GM03348 (cell line): ENCODE results near the gene DNAAF8.
A peak's percentile ranks its signal among the peaks of the same experiment; 100 is the strongest.

Experiments used
- DNase-seq: peaks from one replicate; pipeline ENCODE4 v3.0.0; 2012; ENCODE audit warnings: low spot score

DNAAF8 gene

GRCh38 chr16:4734063-4734729 lies at the start of gene DNAAF8, which contains the start of gene ANKS3:
DNAAF8 (plus strand) TSS chr16:4734537; CDS start chr16:4736515, 1,978 bp downstream.
ANKS3 (minus strand) TSS chr16:4734271; CDS start chr16:4730149, 4,122 bp downstream.
- peak; percentile 99 for DNase-seq

DNA sequence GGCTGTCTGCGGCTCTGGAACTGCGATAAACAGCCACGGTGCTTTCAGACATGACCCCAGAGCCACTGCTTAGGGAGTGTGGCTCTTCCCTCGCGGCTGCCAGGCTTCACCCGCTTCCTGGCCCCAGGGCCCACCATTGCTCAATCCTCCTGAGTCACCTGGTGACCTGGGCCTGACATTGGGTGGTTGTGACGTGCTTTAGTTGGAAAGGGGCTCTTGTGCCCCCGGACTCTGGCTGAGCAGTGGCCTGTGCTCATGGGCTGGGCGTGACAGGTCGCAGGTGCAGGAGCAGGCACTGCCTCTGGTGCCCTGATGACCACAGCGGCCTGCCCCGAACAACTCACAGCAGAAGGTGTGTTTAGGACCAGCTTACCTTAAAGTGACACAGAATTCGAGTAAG lies 49.6 kb upstream of the DNAAF8 start:
- no peak for DNase-seq

DNA sequence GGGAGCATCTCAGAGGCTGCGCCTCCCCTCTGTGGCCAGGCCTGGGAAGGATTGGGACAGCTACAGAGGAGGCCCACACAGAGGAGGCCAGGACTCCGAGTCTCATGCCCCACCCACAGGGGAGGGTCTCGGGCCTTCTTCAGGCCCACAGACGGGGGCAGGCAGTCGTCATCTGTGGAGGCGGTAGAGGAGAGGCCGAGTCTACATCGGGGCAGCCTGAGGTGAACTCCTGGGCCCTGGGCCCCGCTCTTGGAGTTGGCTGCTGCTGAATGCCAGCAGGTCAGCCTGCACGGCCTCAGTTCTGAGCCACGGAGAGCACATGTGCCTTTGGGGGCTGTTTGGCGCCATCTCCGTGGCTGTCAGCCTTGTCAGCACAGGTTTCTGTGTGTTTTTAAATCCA lies 49.0 kb upstream of the DNAAF8 start:
- DNase-seq = no peak

- DNase-seq = no peak
These were observed 48.4 kb upstream of the DNAAF8 start for GRCh38 chr16:4685776-4686496.

DNA sequence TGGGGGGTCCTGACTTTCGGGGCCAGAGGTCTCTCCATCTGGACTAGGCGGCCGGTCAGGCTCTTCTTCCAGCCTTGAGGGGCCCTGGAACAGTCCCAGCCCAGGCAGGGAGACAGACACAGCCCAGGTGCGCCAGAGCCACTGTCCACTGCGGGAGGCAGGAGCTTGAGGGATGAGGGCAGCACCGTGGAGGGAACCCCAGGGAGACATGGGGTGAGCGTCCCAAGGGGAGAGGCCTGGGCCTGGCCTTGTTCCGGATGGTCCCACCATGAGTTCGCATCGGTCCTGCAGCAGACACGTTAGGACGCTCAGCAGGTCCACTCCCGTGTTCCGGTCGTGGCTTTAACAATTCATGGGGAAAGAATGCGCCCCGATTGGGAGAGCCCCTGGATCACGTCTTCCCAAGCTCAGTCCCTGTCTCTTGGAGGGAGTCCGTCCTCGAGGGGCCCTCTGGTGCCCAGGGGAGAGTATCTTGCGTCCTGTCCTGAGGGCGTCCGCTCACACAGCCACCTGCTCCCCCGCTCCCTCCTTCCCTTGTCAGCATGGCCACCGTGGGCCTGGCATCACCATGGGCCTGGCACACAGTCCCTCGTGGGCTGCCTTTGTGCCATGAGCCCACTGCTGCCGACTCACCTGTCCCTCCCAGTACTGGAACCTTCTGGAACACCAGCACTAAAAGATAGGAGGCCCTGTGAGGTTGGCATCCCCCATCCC lies 47.7 kb upstream of the DNAAF8 start:
- DNase-seq = no peak

GRCh38 chr16:4687416-4687815 lies 46.9 kb upstream of the DNAAF8 start:
- no peak for DNase-seq

- DNase-seq = no peak
These were observed 46.2 kb upstream of the DNAAF8 start for GRCh38 chr16:4687946-4688673.

GRCh38 chr16:4688674-4689045 lies 45.7 kb upstream of the DNAAF8 start:
- DNase-seq = no peak

- DNase-seq = no peak
These were observed 45.2 kb upstream of the DNAAF8 start for GRCh38 chr16:4689091-4689671.

DNA sequence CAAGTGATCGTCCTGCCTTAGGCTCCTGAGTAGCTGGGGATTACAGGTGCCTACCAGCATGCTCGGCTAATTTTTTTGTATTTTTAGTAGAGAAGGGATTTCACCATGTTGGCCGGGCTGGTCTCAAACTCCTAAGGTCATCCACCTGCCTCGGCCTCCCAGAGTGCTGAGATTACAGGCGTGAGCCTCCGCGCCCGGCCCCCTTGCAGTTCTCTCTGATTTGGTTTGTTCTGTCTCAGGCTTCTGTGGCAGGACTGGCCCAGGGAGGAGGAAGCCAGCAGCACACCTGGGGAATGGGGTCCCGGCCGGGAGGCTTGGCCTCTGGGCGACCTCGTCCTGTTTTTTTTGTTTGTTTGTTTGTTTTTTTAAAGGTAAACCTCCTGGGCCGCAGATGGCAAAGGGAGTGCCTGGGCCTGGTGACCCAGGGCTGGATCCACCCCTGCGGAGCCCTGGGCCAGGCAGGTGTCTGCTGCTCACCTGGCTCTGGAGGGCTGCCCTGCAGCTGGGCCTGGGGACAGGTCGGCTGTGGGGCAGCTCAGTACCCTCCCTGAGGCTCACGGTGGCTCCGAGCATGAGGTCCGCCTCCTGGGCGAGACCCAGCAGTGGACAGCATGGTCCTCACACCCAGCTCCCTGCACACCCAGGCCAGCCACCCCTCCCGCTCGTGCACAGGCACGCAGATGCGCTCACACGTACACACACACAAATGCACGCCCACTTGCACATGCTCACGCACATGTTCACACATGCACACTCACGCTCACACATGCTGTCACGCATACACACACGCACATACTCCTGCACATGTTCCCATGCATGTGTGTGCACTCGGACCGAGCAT lies 44.3 kb upstream of the DNAAF8 start:
- DNase-seq = no peak

DNA sequence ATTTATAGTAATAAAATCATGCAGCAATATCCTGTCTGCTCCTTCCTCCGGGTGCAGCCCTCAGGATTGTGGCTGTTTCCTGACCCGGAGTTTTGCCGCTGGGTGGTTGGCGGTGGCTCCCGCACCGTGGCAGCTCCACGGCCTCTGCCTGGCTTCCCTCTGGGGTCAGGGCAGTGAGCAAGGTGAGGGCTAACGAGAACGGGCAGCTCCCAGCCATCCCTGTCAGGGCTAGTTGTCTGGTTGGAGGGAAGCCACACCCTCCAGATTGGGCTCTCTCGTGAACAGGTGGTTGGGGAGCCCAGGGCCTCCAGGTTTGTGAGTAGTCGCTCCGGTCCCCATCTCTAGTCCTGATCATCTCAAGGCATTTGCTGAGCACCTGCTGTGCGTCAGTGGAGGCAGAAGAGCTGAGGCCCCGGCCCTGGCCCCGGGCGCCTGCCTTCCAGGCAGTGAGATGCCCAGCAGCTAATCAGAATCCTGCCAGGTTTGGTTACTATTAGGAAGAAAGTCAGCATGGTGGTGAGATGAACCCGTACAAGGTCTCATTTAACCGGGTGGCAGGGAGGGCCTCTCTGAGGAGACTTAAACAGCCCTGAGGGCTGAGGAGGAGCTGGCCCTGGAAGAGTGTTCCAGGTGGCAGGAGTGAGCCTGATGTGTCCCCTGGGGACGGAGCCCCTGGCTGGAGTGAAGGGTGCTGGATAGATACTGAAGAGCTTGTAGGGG lies 43.2 kb upstream of the DNAAF8 start:
- no peak for DNase-seq

- no peak for DNase-seq
These were observed 42.5 kb upstream of the DNAAF8 start for GRCh38 chr16:4691666-4692412.

DNA sequence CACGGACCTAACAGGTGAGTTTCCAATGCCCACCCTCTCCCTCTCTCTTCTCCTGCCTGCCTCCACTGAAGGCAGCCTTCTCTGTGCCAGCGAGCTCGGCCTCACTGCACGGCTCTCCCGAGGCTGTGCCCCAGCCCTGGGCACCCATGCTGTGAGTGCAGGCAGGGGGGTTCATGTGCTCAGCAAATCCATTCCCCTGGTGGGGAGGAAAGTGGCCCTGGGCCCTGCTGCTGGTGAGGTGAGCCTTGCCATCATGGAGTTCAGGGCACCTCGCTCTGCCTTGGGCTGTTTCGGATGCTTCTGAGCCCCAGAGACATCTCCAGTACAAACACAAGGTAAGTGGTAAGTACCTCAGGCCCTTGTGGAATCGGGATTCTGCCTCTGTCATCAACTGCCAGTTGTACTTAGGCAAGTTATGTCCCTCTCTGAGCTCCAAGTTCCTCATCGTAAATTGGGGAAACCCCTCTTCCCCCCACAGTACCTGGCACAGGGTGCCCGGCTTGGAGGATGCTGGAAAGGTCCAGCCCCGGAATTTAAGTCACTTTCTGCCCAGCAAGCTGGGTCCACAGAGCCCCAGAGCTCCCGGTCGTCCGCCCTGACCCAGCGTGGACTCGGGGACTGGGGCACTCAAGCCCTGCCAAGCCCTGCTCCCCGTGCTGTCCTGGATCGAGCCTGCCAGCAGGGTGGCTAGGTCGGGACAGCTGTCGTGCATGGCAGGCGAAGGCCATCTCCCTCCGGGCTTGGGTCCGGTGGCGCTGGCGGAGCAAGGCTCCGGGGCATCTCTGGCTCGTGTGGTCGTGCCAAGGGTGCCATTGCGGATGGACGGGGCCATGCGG lies 41.7 kb upstream of the DNAAF8 start:
- DNase-seq = no peak

DNA sequence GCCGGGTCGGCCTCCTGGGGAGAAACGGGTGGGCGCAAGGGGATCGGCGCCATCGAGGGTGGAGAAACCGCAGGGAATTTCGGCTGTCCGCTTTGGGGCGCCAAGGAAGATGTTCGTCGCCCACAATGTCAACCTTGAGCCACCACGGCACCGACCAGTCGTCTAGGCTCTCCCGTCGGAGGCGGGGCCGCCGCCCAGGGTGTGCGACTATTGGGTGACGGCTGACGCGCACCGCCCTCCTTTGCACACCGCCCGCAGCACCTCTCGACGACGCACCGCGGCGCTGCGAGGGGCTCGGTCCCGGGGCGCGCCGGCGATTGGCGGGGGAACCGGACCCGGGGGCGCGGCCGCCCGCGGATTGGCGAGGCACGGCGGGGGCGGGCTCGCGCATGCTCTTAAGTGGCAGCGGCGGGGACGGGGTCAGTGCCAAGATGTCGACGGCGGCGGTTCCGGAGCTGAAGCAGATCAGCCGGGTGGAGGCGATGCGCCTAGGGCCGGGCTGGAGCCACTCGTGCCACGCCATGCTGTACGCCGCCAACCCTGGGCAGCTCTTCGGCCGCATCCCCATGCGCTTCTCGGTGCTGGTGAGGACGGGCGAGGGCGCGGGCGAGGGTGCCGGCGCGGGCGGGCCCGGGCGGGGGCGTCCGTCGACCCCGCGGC lies 40.9 kb upstream of the DNAAF8 start, which contains the start of gene NUDT16L1:
TSS of gene NUDT16L1 (plus strand) at position 267 of the 660 bp plus-strand sequence. CDS start at position 432, 165 bp downstream.
- DNase-seq = peak; percentile 100

GRCh38 chr16:4693956-4694641 lies 40.2 kb upstream of the DNAAF8 start:
- DNase-seq = peak; percentile 90

GRCh38 chr16:4694642-4695451 lies 39.5 kb upstream of the DNAAF8 start:
- peak; percentile 51 for DNase-seq
